Measurements from ENCODE around the gene TUBAL3.

TUBAL3 gene

DNA sequence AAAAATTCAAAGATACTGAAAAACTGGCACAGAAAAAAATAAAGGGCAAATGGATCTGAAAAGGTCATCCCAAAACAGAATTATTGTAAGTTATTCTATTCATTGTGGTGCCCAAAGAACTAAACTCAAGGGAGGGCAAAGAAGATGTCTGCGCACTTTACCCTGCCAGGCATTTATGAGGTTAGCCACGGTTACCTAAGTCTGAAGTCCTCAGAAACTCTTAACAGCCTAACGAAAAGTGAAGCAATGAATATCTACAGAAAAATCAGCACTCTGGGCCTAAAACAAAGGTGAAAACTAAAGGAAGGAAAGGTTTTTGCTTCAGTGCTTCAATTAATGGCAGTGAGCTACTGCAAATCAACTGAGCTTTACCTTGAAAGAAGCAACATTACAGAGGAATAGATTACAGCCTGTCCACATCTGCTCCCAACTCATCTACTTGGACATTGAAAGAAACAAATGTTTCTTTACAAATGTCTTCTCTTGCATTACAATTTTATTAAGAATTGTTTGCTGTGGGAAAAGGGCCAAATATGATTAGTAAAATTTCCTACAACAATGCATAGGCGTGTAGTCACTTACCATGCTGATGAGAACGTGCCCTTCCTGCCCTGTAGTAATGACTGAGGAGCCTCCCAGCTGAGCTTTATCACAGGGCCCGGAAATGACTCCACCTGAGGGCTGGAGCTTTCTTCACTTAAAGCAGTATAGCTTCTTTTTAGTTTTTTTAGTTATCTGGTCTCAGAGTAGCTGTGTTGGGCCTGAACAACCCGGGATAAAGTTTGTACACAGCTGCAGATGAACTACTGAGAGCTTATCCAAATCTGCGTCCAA, at the start of gene TUBAL3:
Gene TUBAL3 (minus strand): TSS at position 621 of the 834 bp plus-strand sequence. CDS start 36 bp downstream, at position 585.
- DNase-seq (ENCODE audit: low read depth), result no peak

DNA sequence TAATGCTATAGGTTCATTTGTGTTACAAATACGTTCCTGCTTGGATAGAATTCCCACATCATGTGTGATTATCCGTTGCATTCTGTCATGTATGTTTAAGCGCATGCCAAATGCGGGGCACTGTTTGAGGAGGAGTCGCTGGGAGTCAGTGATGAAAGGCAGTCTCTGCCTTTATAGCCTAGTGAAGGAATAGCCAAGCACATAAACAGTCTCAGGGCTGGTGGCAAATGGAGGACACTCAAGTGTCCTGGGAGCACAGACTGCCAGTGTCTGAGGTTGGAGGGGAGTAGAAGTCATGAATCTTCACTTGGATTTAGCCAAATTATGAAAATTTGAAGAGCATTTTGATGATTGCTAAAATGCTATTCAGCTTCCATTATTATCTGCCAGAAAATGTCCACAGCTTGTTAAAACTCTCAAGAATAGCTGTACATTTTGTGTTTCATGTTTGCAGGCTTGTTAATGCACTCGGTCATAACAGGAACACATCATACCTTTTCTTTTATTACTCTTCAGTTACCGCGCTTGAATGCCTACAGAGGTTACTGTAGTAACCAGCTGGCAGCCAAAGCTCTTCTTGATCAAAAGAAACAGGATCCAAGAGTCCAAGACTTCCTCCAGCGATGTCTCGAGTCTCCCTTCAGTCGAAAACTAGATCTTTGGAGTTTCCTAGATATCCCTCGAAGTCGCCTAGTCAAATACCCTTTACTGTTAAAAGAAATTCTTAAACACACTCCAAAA, 49.3 kb upstream of the TUBAL3 start:
- DNase-seq (ENCODE audit: low read depth), result no peak

- no peak for DNase-seq (ENCODE audit: low read depth)
Measured at GRCh38 chr10:5450605-5451384, 46.2 kb upstream of the TUBAL3 start.

GRCh38 chr10:5449823-5450222, 45.2 kb upstream of the TUBAL3 start:
- DNase-seq (ENCODE audit: low read depth), result no peak

- DNase-seq (ENCODE audit: low read depth), result no peak
Measured at GRCh38 chr10:5449227-5449626, 44.6 kb upstream of the TUBAL3 start.

DNA sequence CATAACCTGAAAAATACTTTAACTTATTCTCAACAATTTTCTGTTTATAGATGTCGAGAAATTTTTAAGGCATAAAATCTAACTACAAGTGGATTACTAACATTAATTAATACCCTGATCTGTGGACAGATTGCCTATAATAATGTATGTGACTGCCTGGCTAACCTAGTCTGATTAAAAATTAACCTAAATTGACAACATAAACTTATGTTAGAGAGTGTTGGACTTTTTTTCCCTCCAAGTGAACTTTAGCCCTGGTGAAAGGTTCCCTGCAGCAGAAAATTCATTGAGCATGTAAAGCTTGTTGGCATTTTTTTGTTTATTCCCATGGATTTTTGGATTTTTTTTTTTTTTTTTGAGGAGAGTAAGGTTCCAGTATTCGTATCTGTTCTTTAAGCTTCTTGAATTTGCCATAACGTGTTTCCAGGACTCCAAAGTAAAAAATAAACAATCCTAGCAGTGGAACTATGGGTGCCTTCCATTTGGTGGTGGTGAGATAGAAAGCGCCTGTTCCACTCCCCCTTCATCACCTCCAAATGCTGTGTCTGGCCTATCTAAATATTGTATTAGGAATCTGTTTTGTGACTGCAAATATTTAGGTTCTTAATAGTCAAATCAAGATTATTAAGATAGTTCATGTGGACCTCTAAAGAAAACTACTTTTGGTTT, 43.8 kb upstream of the TUBAL3 start:
- DNase-seq (ENCODE audit: low read depth), result no peak

- DNase-seq (ENCODE audit: low read depth), result no peak
Measured at GRCh38 chr10:5447611-5448071, 43.0 kb upstream of the TUBAL3 start.

DNA sequence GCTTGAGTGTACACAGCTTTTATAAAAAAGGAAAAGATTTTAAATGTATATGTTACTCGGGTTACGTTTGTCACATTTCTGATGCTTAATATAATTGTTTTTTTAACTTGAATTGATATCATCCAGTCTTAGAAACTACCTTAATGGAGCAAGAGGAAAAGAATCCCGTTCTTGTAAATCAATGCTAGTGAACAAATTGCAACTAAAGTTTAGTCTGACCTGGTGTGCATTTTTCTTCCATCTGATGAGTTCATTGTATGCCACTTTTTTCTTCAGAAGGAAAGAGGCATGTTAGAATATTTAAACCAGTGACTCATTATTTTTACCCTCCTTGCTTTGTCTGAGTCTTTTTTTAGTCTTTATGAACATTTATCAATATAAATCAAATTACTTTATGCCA, 42.4 kb upstream of the TUBAL3 start:
- DNase-seq (ENCODE audit: low read depth), result no peak

- DNase-seq (ENCODE audit: low read depth), result peak; percentile 38
Measured at GRCh38 chr10:5446390-5446926, 41.8 kb upstream of the TUBAL3 start.

DNA sequence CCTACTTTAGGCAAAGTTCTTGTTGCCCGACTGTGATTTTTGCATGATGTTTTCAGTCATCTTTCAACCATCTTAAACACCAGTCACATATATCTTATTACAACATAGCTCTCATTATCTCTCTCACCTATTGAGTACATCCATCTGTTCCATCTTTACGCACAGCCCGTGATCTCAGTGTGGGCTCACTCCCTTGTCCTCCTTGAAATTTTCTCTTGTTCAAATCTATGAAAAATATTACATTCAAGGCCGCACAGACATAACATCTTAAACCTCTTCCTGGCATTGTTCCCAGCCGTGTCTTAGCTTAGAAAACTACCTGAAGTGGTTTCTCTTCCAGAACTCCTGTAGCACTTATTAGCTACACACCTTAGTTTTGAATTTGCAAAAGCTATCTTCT, 40.4 kb upstream of the TUBAL3 start:
- no peak for DNase-seq (ENCODE audit: low read depth)

GRCh38 chr10:5443429-5443828, 38.8 kb upstream of the TUBAL3 start:
- DNase-seq (ENCODE audit: low read depth), result no peak

DNA sequence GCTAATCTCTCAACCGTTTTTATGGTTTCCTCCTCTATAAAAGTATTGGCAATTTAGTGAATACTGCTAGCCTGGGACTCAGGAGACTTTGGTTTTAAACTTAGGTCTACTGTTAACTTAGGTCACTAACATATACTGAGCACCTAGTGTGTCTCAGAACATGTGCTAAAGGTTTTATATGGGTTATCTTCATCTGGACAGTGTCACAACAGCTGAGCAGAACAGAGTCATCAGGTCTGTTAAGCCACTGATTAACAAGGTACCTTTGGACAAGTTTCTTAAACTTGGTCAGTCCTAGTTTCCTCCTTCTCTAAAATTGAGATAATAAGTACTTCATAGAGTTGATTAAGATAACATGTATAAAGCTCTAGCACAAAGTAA, 38.4 kb upstream of the TUBAL3 start:
- DNase-seq (ENCODE audit: low read depth), result no peak

- DNase-seq (ENCODE audit: low read depth), result peak; percentile 12
Measured at GRCh38 chr10:5442065-5442989, 37.7 kb upstream of the TUBAL3 start.

DNA sequence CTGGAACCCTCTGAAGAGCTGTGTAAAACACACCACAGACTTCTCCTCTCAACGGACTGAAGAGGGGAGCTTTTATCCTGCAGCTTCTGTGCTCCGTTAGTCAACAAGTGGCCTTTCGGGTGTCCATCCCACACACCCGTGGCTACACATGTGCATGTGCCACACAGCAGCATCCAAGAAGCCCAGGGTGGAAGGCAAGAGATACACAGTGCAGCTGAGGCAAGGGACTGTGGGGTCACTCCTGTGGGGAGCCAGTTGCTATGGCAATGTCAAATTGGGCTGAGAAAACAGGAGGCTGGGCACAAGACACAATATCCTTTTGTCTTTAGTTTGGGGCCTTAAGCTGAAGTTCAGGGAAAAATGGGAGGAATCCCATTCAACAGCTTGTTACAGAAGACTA, 36.5 kb upstream of the TUBAL3 start:
- no peak for DNase-seq (ENCODE audit: low read depth)

DNA sequence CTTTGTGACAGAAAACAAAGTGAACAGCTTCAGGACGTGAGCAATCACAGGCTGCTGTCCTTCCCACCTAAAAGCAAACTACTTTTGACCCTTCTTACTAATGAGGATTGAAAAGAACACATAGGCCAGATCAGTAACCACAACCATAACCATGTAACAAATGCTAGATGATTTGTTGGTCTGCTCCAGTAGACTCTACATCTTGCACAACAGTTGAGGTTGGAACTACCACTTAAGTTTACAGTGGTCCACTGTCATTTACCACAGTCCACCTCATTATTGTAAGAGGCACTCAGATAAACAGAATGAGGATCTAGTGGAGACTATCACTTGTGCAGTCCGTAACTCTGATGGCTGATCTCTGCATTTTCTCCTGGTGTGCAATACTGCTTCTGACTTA, 35.6 kb upstream of the TUBAL3 start:
- no peak for DNase-seq (ENCODE audit: low read depth)

- no peak for DNase-seq (ENCODE audit: low read depth)
Measured at GRCh38 chr10:5435328-5435727, 30.7 kb upstream of the TUBAL3 start.

GRCh38 chr10:5434017-5434753, 29.6 kb upstream of the TUBAL3 start:
- no peak for DNase-seq (ENCODE audit: low read depth)

GRCh38 chr10:5433182-5433581, 28.6 kb upstream of the TUBAL3 start:
- no peak for DNase-seq (ENCODE audit: low read depth)

- DNase-seq (ENCODE audit: low read depth), result no peak
Measured at GRCh38 chr10:5428133-5428532, 23.5 kb upstream of the TUBAL3 start.

DNA sequence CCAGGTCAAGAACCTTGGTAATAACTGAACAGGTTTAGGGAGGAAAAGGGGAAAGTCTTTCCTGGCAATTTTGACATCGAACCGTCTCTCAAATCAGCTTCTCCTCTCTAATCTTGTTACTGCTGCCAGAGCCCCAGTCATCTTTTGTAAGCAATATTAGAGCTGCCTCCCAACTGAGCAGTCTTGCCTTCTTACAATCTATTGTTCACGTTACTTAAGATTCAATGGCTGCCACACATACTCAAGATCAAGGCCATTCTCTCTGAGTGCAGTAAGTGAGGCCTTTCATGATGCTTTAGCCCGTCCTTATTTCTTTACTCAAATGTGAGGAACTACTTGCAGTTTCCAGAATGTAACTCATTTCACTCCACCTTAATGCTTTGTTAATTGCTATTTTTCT, 20.1 kb upstream of the TUBAL3 start:
- DNase-seq (ENCODE audit: low read depth), result no peak
